WTC11 (cell line): ENCODE results near the gene TRMT10C. TPM values are rescaled to one million over a fixed set of nuclear protein-coding genes. Genes with fewer than 3 reads are reported as not detected.
"Not testable (repeated sequence)": the region's sequence is repeated elsewhere in the genome, so short reads cannot be mapped to it uniquely, and the experiment has no call there.

Source experiments
- ATAC-seq: fragments of 200-7000 bp; cut with Tn5 transposase; 2 replicates; pipeline ENCODE4 v1.10.0; 2021; ENCODE audit warnings: mild to moderate bottlenecking, moderate library complexity
- CTCF ChIA-PET: fragments of 300-600 bp; sonication (Branson Sonifier 250); formaldehyde crosslinking; loops from one replicate; lab custom pipeline; 2021; ENCODE audit warnings: antibody characterized with exemption; lab: Charles Lee
- POLR2A ChIA-PET: fragments of 350-600 bp; sonication (Branson Sonifier 250); formaldehyde crosslinking; loops from one replicate; lab custom pipeline; 2021; ENCODE audit warnings: antibody characterized with exemption; lab: Charles Lee
- DNase-seq: peaks from one replicate; pipeline ENCODE4 v3.0.0; 2021; ENCODE audit warnings: low spot score
- H3K27ac Mint-ChIP-seq: 2 replicates; pipeline ENCODE4 v1.8.0; 2021; ENCODE audit warnings: mixed read lengths
- H3K27me3 Mint-ChIP-seq: 2 replicates; pipeline ENCODE4 v1.8.0; 2021; ENCODE audit warnings: low read depth, mild to moderate bottlenecking, moderate library complexity, mixed read lengths
- H3K36me3 Mint-ChIP-seq: 2 replicates; pipeline ENCODE4 v1.8.0; 2021; ENCODE audit warnings: mixed read lengths
- H3K4me1 Mint-ChIP-seq: 2 replicates; pipeline ENCODE4 v1.8.0; 2022; ENCODE audit warnings: mixed read lengths
- H3K4me3 Mint-ChIP-seq: 2 replicates; pipeline ENCODE4 v1.8.0; 2021; ENCODE audit warnings: mild to moderate bottlenecking, moderate library complexity, mixed read lengths
- H3K9me3 Mint-ChIP-seq: 2 replicates; pipeline ENCODE4 v1.8.0; 2021; ENCODE audit warnings: mixed read lengths
- ARID4B ChIP-seq: sonication (generic); formaldehyde crosslinking; IDR thresholded peaks from 2 replicates; pipeline ENCODE4 v1.8.0; 2023; ENCODE audit warnings: missing genetic modification reagents, mild to moderate bottlenecking, borderline replicate concordance
- CREB1 ChIP-seq: sonication (generic); formaldehyde crosslinking; IDR thresholded peaks from 2 replicates; pipeline ENCODE4 v1.8.0; 2023; ENCODE audit warnings: mild to moderate bottlenecking, missing genetic modification reagents
- EMX1 ChIP-seq: fragments of 250-450 bp; sonication (Bioruptor Pico); IDR thresholded peaks from 2 replicates; pipeline ENCODE4 v1.8.0; 2021; ENCODE audit warnings: mild to moderate bottlenecking
- GTF2I ChIP-seq: fragments of 250-450 bp; sonication (Bioruptor Pico); conservative IDR thresholded peaks from 2 replicates; pipeline ENCODE4 v1.4.0; 2021; ENCODE audit warnings: mild to moderate bottlenecking
- JUN ChIP-seq: sonication (generic); formaldehyde crosslinking; IDR thresholded peaks from 2 replicates; pipeline ENCODE4 v1.8.0; 2023; ENCODE audit warnings: mild to moderate bottlenecking, missing genetic modification reagents
- KAT7 ChIP-seq: sonication (generic); formaldehyde crosslinking; IDR thresholded peaks from 2 replicates; pipeline ENCODE4 v1.8.1; 2023; ENCODE audit warnings: missing genetic modification reagents, mild to moderate bottlenecking, borderline replicate concordance
- MLX ChIP-seq: sonication (generic); formaldehyde crosslinking; IDR thresholded peaks from 2 replicates; pipeline ENCODE4 v1.8.1; 2023; ENCODE audit warnings: mild to moderate bottlenecking, missing genetic modification reagents, moderate library complexity
- NFE2L1 ChIP-seq: sonication (generic); formaldehyde crosslinking; IDR thresholded peaks from 2 replicates; pipeline ENCODE4 v1.8.1; 2023; ENCODE audit warnings: missing genetic modification reagents
- NR3C1 ChIP-seq: sonication (generic); formaldehyde crosslinking; conservative IDR thresholded peaks from 2 replicates; pipeline ENCODE4 v1.8.1; 2023; ENCODE audit warnings: low read depth, mild to moderate bottlenecking, missing genetic modification reagents
- PRRX2 ChIP-seq: fragments of 250-450 bp; sonication (Bioruptor Pico); IDR thresholded peaks from 2 replicates; pipeline ENCODE4 v1.8.0; 2021; ENCODE audit warnings: mild to moderate bottlenecking
- STAT6 ChIP-seq: sonication (generic); formaldehyde crosslinking; conservative IDR thresholded peaks from 2 replicates; pipeline ENCODE4 v1.8.1; 2023; ENCODE audit warnings: mild to moderate bottlenecking, low read depth, missing genetic modification reagents, moderate library complexity
- ZBTB43 ChIP-seq: sonication (generic); formaldehyde crosslinking; IDR thresholded peaks from 2 replicates; pipeline ENCODE4 v1.8.1; 2023; ENCODE audit warnings: mild to moderate bottlenecking, missing genetic modification reagents
- ZMAT4 ChIP-seq: fragments of 250-450 bp; sonication (Bioruptor Pico); IDR thresholded peaks from 2 replicates; pipeline ENCODE4 v1.9.0; 2021; ENCODE audit warnings: mild to moderate bottlenecking
- ZNF121 ChIP-seq: sonication (generic); formaldehyde crosslinking; IDR thresholded peaks from 2 replicates; pipeline ENCODE4 v1.8.0; 2023; ENCODE audit warnings: missing genetic modification reagents
- ZNF263 ChIP-seq: sonication (generic); formaldehyde crosslinking; IDR thresholded peaks from 2 replicates; pipeline ENCODE4 v1.8.1; 2022; ENCODE audit warnings: low read depth, mild to moderate bottlenecking, moderate library complexity, missing genetic modification reagents
- ZNF416 ChIP-seq: fragments of 250-450 bp; sonication (Bioruptor Pico); IDR thresholded peaks from 2 replicates; pipeline ENCODE4 v1.9.0; 2021; ENCODE audit warnings: mild to moderate bottlenecking, inconsistent platforms
- total RNA-seq: library from RNA; stranded (reverse); gene quantifications from 3 replicates; pipeline ENCODE4 v1.2.3, GENCODE V29; 2021
- TF ChIP-seq, protein P1 (sequence below): fragments of 200-600 bp; IDR thresholded peaks from 2 replicates; pipeline ENCODE4 v1.8.0; 2022; ENCODE audit warnings: antibody characterized with exemption
- TF ChIP-seq, protein P2 (sequence below): fragments of 250-450 bp; sonication (Bioruptor Pico); IDR thresholded peaks from 2 replicates; pipeline ENCODE4 v1.9.0; 2021; ENCODE audit warnings: mild to moderate bottlenecking

The TRMT10C gene
- total RNA-seq, 1 experiment from 2014 or later, result 41.7 TPM

DNA sequence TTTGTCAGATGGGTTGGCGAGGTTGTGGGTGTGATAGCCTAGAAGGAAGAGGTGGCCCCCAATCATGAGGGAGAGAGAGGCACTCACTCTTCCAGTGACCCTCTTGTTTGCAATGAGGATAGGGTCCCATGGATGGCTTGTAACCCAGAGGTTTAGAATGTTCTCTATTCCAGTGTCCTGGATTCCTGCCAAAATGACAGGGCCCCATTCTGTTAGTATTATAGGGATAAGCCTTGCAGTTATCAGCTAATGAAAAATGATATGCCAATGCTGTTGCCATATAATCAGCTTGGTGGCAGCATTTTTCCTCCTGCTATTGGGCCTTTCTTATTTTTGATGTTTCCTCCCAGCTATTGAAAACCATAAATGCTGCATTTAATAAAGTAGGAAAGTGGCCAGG is 25.4 kb upstream of the TRMT10C start (continued):
- TF ChIP-seq, protein P1, sequence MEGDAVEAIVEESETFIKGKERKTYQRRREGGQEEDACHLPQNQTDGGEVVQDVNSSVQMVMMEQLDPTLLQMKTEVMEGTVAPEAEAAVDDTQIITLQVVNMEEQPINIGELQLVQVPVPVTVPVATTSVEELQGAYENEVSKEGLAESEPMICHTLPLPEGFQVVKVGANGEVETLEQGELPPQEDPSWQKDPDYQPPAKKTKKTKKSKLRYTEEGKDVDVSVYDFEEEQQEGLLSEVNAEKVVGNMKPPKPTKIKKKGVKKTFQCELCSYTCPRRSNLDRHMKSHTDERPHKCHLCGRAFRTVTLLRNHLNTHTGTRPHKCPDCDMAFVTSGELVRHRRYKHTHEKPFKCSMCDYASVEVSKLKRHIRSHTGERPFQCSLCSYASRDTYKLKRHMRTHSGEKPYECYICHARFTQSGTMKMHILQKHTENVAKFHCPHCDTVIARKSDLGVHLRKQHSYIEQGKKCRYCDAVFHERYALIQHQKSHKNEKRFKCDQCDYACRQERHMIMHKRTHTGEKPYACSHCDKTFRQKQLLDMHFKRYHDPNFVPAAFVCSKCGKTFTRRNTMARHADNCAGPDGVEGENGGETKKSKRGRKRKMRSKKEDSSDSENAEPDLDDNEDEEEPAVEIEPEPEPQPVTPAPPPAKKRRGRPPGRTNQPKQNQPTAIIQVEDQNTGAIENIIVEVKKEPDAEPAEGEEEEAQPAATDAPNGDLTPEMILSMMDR, result no peak
- TF ChIP-seq NFE2L1 (no peak), EMX1 (CRISPR knock-in tag) (no peak)

DNA sequence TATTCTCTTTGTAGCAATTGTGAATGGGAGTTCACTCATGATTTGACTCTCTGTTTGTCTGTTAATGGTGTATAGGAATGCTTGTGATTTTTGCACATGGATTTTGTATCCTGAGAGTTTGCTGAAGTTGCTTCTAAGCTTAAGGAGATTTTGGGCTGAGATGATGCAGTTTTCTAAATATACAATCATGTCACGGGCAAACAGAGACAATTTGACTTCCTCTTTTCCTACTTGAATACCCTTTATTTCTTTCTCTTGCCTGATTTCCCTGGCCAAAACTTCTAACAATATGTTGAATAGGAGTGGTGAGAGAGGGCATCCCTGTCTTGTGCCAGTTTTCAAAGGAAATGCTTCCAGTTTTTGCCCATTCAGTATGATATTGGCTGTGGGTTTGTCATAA is 24.7 kb upstream of the TRMT10C start:
- CTCF ChIA-PET, POLR2A ChIA-PET, DNase-seq, H3K27ac Mint-ChIP-seq, ATAC-seq, H3K4me3 Mint-ChIP-seq: not testable (repeated sequence)
- H3K27me3 Mint-ChIP-seq, result peaks cover 52% of the 10 kb centered on the region
- peaks cover 30% of the 10 kb centered on the region for H3K36me3 Mint-ChIP-seq
- peaks cover 12% of the 10 kb centered on the region for H3K4me1 Mint-ChIP-seq
- peaks cover 24% of the 10 kb centered on the region for H3K9me3 Mint-ChIP-seq

GRCh38 chr3:101542957-101543356 is 18.7 kb upstream of the TRMT10C start:
- Mint-ChIP-seq H3K27me3 (peaks cover 51% of the 10 kb centered on the region), H3K36me3 (peaks cover 47% of the 10 kb centered on the region), H3K4me1 (peaks cover 15% of the 10 kb centered on the region), H3K4me3 (no peak overlapping the region), H3K27ac (no peak overlapping the region), H3K9me3 (peaks cover 43% of the 10 kb centered on the region)
- TF ChIP-seq STAT6 (CRISPR knock-in tag), result no peak
- TF ChIP-seq NR3C1 (CRISPR knock-in tag), result no peak
- TF ChIP-seq KAT7, result no peak
- no peak for TF ChIP-seq ZMAT4
- TF ChIP-seq EMX1 (CRISPR knock-in tag), result no peak
- TF ChIP-seq ZNF416, result no peak
- no peak for TF ChIP-seq ZNF121 (CRISPR knock-in tag)
- TF ChIP-seq JUN, result no peak
- TF ChIP-seq CREB1 (CRISPR knock-in tag), result no peak
- TF ChIP-seq ARID4B (CRISPR knock-in tag), result no peak
- no peak for TF ChIP-seq ZBTB43 (CRISPR knock-in tag)
- no peak for TF ChIP-seq ZNF263 (CRISPR knock-in tag)
- TF ChIP-seq GTF2I (CRISPR knock-in tag), result no peak
- TF ChIP-seq, protein P2, sequence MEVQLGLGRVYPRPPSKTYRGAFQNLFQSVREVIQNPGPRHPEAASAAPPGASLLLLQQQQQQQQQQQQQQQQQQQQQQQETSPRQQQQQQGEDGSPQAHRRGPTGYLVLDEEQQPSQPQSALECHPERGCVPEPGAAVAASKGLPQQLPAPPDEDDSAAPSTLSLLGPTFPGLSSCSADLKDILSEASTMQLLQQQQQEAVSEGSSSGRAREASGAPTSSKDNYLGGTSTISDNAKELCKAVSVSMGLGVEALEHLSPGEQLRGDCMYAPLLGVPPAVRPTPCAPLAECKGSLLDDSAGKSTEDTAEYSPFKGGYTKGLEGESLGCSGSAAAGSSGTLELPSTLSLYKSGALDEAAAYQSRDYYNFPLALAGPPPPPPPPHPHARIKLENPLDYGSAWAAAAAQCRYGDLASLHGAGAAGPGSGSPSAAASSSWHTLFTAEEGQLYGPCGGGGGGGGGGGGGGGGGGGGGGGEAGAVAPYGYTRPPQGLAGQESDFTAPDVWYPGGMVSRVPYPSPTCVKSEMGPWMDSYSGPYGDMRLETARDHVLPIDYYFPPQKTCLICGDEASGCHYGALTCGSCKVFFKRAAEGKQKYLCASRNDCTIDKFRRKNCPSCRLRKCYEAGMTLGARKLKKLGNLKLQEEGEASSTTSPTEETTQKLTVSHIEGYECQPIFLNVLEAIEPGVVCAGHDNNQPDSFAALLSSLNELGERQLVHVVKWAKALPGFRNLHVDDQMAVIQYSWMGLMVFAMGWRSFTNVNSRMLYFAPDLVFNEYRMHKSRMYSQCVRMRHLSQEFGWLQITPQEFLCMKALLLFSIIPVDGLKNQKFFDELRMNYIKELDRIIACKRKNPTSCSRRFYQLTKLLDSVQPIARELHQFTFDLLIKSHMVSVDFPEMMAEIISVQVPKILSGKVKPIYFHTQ (CRISPR knock-in tag), result no peak
- no peak for TF ChIP-seq MLX (CRISPR knock-in tag)
- TF ChIP-seq PRRX2 (CRISPR knock-in tag), result no peak
- POLR2A ChIA-PET, result no interaction called here
- CTCF ChIA-PET, result interaction anchor here (0.8 kb wide), 1 partner anchor 13 kb away, joined by 4 read pairs; no protein-coding TSS in a partner anchor
- no peak for DNase-seq
- no peak for ATAC-seq
